ENCODE results near the gene ELOVL1. TPM values are rescaled to one million over a fixed set of nuclear protein-coding genes. Genes with fewer than 3 reads are reported as not detected.

ELOVL1 gene
- total and polyA plus RNA-seq, 2 of the 13 experiments (the other 11 are each of a cell fraction or from before 2014, with no cell fraction given): 55.2 to 77.4 TPM

DNA sequence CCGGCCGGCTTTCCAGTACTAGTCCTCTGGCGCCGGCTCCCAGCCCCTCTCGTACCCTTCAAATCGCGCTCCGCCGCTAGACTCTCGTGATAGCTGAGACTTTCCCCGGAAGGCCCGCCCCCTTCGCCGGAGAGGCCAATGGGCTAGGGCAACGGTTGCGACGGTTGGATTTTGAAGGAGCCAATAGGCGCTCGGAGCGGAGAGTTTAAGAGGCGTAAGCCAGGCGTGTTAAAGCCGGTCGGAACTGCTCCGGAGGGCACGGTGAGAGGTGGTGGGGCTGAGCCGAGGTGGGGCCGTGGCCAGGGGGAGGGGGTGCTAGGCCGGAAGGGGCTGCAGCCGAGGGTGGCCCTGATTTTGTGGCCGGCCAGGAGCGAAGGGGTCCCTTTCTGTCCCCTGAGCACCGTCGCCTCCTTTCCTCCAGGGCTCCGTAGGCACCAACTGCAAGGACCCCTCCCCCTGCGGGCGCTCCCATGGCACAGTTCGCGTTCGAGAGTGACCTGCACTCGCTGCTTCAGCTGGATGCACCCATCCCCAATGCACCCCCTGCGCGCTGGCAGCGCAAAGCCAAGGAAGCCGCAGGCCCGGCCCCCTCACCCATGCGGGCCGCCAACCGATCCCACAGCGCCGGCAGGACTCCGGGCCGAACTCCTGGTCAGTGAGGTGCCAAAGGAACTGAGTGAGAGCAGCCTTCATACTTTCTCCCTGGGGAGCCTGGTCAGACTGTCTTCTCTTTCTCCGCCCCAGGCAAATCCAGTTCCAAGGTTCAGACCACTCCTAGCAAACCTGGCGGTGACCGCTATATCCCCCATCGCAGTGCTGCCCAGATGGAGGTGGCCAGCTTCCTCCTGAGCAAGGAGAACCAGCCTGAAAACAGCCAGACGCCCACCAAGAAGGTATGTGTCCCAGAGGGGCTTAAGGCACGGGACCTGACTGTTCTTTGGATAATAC lies 8.8 kb downstream of the ELOVL1 start, which contains the start of gene CDC20 (continued):
- TF ChIP-seq, protein P1, sequence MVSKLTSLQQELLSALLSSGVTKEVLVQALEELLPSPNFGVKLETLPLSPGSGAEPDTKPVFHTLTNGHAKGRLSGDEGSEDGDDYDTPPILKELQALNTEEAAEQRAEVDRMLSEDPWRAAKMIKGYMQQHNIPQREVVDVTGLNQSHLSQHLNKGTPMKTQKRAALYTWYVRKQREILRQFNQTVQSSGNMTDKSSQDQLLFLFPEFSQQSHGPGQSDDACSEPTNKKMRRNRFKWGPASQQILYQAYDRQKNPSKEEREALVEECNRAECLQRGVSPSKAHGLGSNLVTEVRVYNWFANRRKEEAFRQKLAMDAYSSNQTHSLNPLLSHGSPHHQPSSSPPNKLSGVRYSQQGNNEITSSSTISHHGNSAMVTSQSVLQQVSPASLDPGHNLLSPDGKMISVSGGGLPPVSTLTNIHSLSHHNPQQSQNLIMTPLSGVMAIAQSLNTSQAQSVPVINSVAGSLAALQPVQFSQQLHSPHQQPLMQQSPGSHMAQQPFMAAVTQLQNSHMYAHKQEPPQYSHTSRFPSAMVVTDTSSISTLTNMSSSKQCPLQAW (CRISPR knock-in tag; IDR thresholded peaks at IDR 0.05): 0 out of 2 replicates have a peak, but pooled peaks have one; percentile 58
- peak; percentile 98 for TF ChIP-seq ZNF724P (CRISPR knock-in tag; IDR thresholded peaks at IDR 0.05; ENCODE audit: borderline replicate concordance)
- no peak for TF ChIP-seq KLF11 (CRISPR knock-in tag; IDR thresholded peaks at IDR 0.05)
- peak; percentile 99 for TF ChIP-seq ZNF878 (CRISPR knock-in tag; IDR thresholded peaks at IDR 0.05)
- TF ChIP-seq ZNF550 (CRISPR knock-in tag; IDR thresholded peaks at IDR 0.05; ENCODE audit: borderline replicate concordance): no peak
- TF ChIP-seq, protein P2, sequence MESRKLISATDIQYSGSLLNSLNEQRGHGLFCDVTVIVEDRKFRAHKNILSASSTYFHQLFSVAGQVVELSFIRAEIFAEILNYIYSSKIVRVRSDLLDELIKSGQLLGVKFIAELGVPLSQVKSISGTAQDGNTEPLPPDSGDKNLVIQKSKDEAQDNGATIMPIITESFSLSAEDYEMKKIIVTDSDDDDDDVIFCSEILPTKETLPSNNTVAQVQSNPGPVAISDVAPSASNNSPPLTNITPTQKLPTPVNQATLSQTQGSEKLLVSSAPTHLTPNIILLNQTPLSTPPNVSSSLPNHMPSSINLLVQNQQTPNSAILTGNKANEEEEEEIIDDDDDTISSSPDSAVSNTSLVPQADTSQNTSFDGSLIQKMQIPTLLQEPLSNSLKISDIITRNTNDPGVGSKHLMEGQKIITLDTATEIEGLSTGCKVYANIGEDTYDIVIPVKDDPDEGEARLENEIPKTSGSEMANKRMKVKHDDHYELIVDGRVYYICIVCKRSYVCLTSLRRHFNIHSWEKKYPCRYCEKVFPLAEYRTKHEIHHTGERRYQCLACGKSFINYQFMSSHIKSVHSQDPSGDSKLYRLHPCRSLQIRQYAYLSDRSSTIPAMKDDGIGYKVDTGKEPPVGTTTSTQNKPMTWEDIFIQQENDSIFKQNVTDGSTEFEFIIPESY (CRISPR knock-in tag; IDR thresholded peaks at IDR 0.05): no peak
- peak; percentile 95 for TF ChIP-seq POGK (CRISPR knock-in tag; conservative IDR thresholded peaks at IDR 0.05)
- TF ChIP-seq NR2C2 (CRISPR knock-in tag; IDR thresholded peaks at IDR 0.05; ENCODE audit: borderline replicate concordance): peak; percentile 30; the same call in 1 of the 2 replicates
- TF ChIP-seq GLI4 (CRISPR knock-in tag; IDR thresholded peaks at IDR 0.05; ENCODE audit: borderline replicate concordance): no peak
- TF ChIP-seq ZNF766 (CRISPR knock-in tag; IDR thresholded peaks at IDR 0.05; ENCODE audit: borderline replicate concordance): 0 out of 2 replicates have a peak, but pooled peaks have one; percentile 63
- TF ChIP-seq FLYWCH1 (CRISPR knock-in tag; IDR thresholded peaks at IDR 0.05): no peak
- TF ChIP-seq, protein P3, sequence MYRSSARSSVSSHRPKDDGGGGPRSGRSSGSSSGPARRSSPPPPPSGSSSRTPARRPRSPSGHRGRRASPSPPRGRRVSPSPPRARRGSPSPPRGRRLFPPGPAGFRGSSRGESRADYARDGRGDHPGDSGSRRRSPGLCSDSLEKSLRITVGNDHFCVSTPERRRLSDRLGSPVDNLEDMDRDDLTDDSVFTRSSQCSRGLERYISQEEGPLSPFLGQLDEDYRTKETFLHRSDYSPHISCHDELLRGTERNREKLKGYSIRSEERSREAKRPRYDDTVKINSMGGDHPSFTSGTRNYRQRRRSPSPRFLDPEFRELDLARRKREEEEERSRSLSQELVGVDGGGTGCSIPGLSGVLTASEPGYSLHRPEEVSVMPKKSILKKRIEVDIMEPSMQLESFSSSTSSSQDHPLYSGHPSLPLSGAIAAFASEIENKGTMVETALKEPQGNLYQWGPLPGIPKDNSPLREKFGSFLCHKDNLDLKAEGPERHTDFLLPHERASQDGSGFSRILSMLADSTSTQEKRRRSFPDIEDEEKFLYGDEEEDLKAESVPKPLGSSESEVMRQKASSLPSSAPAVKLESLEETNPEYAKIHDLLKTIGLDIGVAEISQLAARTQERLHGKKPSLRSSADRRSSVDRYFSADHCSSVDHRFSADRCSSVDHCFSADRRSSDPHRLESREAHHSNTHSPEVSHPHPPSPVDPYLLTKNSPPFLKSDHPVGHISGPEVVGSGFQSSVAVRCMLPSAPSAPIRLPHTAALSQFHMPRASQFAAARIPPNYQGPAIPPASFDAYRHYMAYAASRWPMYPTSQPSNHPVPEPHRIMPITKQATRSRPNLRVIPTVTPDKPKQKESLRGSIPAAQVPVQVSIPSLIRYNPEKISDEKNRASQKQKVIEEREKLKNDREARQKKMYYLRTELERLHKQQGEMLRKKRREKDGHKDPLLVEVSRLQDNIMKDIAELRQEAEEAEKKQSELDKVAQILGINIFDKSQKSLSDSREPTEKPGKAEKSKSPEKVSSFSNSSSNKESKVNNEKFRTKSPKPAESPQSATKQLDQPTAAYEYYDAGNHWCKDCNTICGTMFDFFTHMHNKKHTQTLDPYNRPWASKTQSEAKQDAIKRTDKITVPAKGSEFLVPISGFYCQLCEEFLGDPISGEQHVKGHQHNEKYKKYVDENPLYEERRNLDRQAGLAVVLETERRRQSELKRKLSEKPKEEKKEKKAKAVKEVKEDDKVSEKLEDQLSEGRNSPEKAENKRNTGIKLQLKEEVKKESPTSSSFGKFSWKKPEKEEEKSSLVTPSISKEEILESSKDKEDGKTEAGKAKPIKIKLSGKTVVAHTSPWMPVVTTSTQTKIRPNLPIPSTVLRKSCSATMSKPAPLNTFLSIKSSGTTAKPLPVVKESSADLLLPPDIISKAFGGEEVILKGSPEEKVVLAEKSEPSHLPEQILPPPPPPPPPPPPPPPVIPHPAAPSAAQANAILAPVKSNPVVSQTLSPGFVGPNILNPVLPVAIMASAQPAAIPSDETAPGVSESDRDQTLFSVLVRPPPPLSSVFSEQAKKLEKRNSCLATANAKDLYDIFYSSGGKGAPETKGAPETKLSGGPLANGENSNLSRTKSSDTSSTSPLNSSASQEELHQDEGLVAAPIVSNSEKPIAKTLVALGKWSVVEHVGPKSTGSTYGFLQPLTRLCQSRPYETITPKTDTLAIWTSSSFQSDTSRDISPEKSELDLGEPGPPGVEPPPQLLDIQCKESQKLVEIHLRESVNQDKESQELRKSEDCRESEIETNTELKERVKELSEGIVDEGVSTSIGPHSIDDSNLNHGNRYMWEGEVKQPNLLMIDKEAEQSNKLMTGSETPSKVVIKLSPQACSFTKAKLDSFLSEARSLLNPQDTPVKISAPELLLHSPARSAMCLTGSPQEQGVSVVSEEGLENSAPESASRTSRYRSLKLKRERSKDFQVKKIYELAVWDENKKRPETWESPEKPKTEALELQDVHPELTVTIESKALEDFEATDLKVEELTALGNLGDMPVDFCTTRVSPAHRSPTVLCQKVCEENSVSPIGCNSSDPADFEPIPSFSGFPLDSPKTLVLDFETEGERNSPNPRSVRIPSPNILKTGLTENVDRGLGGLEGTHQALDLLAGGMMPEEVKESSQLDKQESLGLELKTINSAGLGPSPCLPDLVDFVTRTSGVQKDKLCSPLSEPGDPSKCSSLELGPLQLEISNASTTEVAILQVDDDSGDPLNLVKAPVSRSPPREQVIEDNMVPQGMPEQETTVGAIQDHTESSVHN (CRISPR knock-in tag; IDR thresholded peaks at IDR 0.05): no peak
